Fibroblast of peridontal ligament (primary cell): Measurements from ENCODE around the gene GRAMD1B.
"Not testable (repeated sequence)": the region's sequence is repeated elsewhere in the genome, so short reads cannot be mapped to it uniquely, and the experiment has no call there.

ENCODE experiments used
- DNase-seq: peaks from one replicate; pipeline ENCODE4 v3.0.0-alpha.2; 2010; ENCODE audit errors: extremely low read depth

The GRAMD1B gene

GRCh38 chr11:123640677-123641494 is 210.8 kb downstream of the GRAMD1B start:
- peak; percentile 31 for DNase-seq

- DNase-seq, result no peak
These were observed 211.4 kb downstream of the GRAMD1B start for GRCh38 chr11:123641495-123641840.

- DNase-seq, result no peak
These were observed 212.4 kb downstream of the GRAMD1B start for GRCh38 chr11:123642435-123642834.

- no peak for DNase-seq
These were observed 215.4 kb downstream of the GRAMD1B start for GRCh38 chr11:123645286-123645975.

GRCh38 chr11:123650901-123651300 is 220.8 kb downstream of the GRAMD1B start:
- DNase-seq, result no peak

GRCh38 chr11:123652599-123652998 is 222.5 kb downstream of the GRAMD1B start:
- DNase-seq, result no peak

GRCh38 chr11:123653483-123653826 is 223.4 kb downstream of the GRAMD1B start:
- DNase-seq, result no peak

- DNase-seq, result peak; percentile 26
These were observed 223.9 kb downstream of the GRAMD1B start for GRCh38 chr11:123653827-123654565.

GRCh38 chr11:123654566-123655081 is 224.6 kb downstream of the GRAMD1B start, which contains the start of gene SCN3B:
SCN3B (minus strand) TSS chr11:123654624; CDS start chr11:123653801, 823 bp downstream.
- DNase-seq, result peak; percentile 57

GRCh38 chr11:123659311-123659710 is 229.2 kb downstream of the GRAMD1B start:
- DNase-seq, result no peak

GRCh38 chr11:123659965-123660364 is 229.9 kb downstream of the GRAMD1B start:
- not testable (repeated sequence) for DNase-seq

GRCh38 chr11:123665306-123665705 is 235.2 kb downstream of the GRAMD1B start:
- DNase-seq, result no peak

- no peak for DNase-seq
These were observed 240.0 kb downstream of the GRAMD1B start for GRCh38 chr11:123670081-123670480.

- DNase-seq, result no peak
These were observed 241.5 kb downstream of the GRAMD1B start for GRCh38 chr11:123671534-123671933.

GRCh38 chr11:123672568-123672967 is 242.5 kb downstream of the GRAMD1B start:
- no peak for DNase-seq

- DNase-seq, result no peak
These were observed 244.2 kb downstream of the GRAMD1B start for GRCh38 chr11:123674297-123674696.
